Measurements from ENCODE around the gene CCS.
"Not testable (repeated sequence)": the region's sequence is repeated elsewhere in the genome, so short reads cannot be mapped to it uniquely, and the experiment has no call there.

The CCS gene

DNA sequence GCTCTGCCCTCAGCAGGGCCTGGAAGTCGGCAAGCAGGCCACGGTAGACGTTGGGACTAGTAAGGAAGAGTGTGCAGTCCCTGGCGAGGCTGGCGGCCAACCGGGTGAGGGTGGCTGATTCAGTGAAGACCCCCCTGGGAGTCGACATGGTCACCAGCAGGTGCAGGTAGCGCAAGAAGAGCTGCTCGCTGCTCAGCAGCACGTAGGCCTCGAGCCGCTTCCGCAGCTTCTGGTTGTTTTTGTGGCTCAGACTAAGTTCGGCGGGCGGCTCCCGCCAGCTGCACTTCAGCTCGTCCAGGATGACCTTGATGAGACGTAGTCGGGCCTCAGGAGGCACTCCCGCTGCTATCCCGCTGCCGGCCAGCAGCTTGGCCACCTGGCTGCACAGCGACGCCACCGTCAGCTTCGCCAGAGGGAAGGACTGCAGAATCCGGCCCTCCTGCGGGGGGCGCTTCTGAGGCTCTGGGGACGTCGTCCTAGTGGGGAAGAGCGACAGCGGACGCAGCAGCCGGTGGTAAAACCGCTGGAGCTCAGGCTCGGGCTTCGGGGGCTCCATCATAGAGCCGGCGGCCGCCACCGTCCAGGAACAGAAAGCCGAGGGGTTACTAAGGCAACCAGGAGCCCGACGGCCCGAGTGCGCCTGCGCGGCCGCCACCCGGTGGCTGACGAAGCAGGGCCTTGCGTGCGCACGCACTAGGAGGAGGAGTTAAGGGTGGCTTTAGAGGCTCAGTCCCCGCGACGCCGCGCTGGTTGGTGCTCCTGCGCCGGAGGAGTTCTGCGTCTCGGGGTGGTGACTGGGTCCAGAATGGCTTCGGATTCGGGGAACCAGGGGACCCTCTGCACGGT, at the start of gene CCS, which contains the start of gene CCDC87:
CCS (plus strand) TSS at position 729 of the 846 bp plus-strand sequence; CDS start at position 806, 77 bp downstream.
CCDC87 (minus strand) TSS at position 607 of the 846 bp plus-strand sequence; CDS start at position 559, 48 bp downstream.
- peak; percentile 91 for DNase-seq

- no peak for DNase-seq
These were observed 49.5 kb upstream of the CCS start for GRCh38 chr11:66543263-66544107.

- DNase-seq = not testable (repeated sequence)
These were observed 48.0 kb upstream of the CCS start for GRCh38 chr11:66544952-66545351.

- DNase-seq = peak; percentile 88
These were observed 47.2 kb upstream of the CCS start, which contains the start of gene ZDHHC24 for GRCh38 chr11:66545701-66546367. TSS of gene ZDHHC24 (minus strand) at chr11:66546048. CDS start at chr11:66546003, 45 bp downstream.

- DNase-seq = no peak
These were observed 46.5 kb upstream of the CCS start, which contains the start of gene ACTN3 for GRCh38 chr11:66546368-66546965. TSS of gene ACTN3 (plus strand) at chr11:66546903. CDS start at chr11:66546938, 35 bp downstream.

DNA sequence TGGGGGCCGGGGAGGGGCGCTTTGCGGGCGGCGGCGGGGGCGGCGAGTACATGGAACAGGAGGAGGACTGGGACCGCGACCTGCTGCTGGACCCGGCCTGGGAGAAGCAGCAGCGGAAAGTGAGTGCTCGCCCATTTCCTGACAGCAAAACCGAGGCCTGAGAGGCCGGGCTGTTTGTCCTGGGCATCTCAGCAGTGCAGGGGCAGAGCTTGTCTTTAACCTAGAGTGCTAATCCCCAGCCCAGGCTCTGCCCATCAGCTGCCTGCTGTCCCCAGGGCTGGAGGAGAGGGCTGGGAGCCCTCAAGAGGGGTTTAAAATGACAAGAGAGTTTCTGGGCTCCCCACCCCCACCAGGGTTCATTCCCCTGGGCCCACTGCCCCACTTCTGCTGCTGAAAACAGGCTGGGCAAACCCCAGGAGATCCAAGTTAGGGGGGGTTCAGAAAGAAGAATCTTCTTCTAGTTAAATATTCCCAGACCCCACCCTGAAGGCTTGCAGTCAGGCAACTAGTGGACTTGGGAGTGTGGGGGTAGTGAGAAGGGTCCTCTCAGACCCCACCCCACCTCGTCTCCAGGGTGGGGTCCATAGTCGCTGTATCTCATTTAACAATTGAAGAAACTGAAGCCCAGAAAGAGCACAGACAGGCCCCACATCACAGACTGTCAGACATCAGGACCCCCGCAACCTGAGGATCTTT, 45.9 kb upstream of the CCS start:
- DNase-seq = no peak

DNA sequence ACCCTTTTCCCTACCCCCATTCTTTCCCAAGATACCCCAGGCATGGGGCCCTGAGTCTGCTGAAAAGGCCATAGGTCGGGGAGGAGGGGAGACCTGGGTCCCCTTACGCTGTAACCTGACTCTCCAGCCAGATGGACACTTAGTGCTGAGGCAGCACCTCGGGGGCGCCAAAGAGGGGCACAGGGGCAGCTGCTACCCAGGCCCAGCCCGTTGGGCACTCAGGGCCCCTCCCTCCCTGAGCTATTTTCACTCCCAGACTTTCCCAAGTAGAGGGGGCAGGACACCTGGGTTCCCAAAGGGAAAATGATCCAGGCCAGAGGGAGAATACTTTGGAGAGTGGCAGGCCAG, 45.3 kb upstream of the CCS start:
- DNase-seq = no peak

- no peak for DNase-seq
These were observed 44.9 kb upstream of the CCS start for GRCh38 chr11:66548041-66548440.

GRCh38 chr11:66548774-66549630, 44.0 kb upstream of the CCS start:
- no peak for DNase-seq

DNA sequence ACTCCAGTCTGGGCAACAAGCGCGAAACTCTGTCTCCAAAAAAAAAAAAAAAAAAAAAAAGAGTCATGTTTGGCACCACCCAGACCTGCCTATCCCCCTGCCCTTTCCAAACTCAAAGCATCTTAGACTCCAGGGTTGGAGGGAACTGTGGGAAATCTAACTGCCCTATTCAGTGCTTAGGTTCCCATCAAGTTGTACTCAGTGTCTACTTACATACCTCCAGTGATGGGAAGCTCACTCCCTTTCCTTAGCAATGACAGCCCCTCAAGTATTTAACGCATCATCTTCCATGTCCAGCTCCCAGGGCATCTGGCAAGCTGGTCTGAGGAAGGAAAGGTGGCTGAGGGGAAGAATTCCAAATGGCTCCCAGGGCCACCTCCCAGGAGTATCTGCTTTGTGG, 43.3 kb upstream of the CCS start:
- no peak for DNase-seq

DNA sequence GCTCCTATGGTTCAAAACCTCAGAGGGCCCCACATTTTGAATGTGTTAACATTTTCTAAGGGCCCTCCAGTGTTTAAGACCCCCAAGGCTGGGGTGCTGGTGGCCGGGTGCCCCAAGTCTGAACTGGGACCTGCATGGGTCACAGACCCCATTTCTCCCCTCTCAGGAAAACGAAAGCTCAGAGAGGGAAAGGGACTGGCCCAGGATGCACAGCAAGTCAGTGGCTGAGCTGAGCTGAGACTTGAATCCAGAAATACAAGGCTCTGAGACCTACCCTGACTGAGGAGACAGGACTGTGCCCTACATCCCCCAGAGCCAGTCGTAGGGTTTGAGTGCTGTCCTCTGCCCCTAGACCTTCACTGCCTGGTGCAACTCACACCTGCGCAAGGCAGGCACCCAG, 42.1 kb upstream of the CCS start:
- no peak for DNase-seq

DNA sequence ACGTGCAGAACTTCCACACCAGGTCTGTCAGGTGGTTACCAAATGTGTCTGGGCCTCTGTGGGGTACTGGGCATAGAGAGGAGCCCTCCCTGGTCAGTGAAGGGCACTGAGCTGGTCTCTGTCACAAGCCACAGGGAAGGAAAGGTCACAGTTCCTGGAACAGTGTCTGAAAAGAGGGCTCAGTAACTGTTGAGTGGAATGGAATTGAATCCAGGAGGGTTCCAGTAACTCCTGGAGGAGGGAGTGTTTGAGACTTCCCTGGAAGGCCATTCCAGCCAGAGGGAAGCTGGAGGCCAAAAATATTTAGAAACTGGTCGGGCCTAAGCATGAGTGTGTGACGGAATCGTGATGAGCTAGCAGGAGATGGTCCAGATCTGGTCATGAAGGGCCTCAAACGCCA, 38.4 kb upstream of the CCS start:
- no peak for DNase-seq

GRCh38 chr11:66555416-66555815, 37.6 kb upstream of the CCS start:
- no peak for DNase-seq

DNA sequence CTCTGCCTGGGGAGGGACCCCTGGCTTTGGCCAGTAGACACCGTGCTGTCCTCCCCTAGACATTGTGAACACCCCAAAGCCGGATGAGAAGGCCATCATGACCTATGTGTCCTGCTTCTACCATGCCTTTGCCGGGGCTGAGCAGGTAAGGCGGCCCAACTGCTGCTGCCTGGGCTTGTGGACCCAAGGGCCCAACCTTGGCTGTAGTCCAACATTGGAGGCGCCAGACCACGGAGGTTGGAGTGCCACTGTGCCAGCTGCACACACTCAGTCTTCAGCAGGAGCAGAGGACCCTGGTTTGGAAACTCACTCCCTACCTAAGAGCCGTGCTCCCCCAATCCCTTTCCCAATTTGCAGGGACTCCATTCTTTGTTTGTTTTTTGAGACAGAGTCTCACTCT, 36.9 kb upstream of the CCS start:
- no peak for DNase-seq

DNA sequence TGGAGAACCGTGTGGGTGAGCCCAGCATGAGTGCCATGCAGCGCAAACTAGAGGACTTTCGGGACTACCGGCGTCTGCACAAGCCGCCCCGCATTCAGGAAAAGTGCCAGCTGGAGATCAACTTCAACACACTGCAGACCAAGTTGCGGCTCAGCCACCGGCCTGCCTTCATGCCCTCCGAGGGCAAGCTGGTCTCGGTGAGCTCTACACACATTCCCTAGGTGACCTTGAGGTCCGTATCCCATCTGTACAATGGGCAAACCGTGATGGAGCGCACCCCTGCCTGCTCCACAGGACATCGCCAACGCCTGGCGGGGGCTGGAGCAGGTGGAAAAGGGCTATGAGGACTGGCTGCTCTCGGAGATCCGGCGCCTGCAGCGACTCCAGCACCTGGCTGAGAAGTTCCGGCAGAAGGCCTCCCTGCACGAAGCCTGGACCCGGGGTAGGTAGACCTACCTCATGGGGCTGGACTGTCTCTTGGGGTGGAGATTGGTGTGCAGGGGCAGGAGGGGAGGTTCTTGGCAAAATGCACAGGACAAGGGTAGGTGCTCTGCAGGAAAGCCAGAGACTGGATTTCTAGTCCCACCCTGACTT, 35.2 kb upstream of the CCS start:
- no peak for DNase-seq

GRCh38 chr11:66559142-66559865, 33.7 kb upstream of the CCS start:
- no peak for DNase-seq

- no peak for DNase-seq
These were observed 32.9 kb upstream of the CCS start for GRCh38 chr11:66559866-66560676.

- DNase-seq = no peak
These were observed 31.6 kb upstream of the CCS start for GRCh38 chr11:66561178-66561974.
